ENCODE data around the gene GNG12. TPM values are rescaled to one million over a fixed set of nuclear protein-coding genes. Genes with fewer than 3 reads are reported as not detected.

Gene GNG12
- total RNA-seq, 1 experiment from 2014 or later = 14.3 TPM

DNA sequence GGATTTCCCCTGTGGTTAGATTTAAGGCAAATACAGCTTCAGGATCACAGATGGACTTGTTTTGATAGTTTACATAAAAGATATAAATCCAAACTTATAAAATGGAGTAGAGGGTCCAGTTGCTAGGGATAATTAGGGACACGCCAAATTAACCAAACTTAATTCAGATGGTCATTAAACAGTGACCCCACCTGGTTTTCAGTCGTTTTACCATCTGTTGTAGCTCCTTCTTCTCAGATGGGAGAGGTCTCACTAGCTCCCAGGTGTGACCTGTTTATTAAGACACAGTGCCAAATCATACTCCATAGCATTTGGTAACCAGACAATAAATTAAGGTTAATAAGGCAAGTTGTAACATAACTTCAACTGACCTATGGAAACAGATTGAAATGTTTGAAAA lies 156.3 kb downstream of the GNG12 start:
- Histone ChIP-seq H2BK20ac (ENCODE audit: low read depth, low read length, poor library complexity, severe bottlenecking) (no peak overlapping the region), H3K79me2 (ENCODE audit: insufficient read depth, low read length) (no peaks in the 10 kb centered on the region), H3K27ac (ENCODE audit: insufficient read length, low read depth, low read length) (no peak overlapping the region), H3K4me2 (ENCODE audit: insufficient read depth, insufficient read length, low read length) (no peak overlapping the region), H3K18ac (ENCODE audit: insufficient read length, low read depth, low read length) (no peak overlapping the region), H3K4ac (ENCODE audit: low read depth, low read length) (no peak overlapping the region), H3K23ac (ENCODE audit: insufficient read length, low read depth, low read length) (no peak overlapping the region), H2BK120ac (ENCODE audit: low read depth, low read length, poor library complexity, severe bottlenecking) (no peak overlapping the region), H4K8ac (replicated peaks; ENCODE audit: insufficient read length, low read depth, low read length) (no peak overlapping the region), H3K9me3 (ENCODE audit: control insufficient read depth, low read depth, low read length) (no peaks in the 10 kb centered on the region), H3K23me2 (ENCODE audit: insufficient read length, low read depth, low read length, poor library complexity, severe bottlenecking) (no peaks in the 10 kb centered on the region), H4K5ac (ENCODE audit: insufficient read length, low read depth, low read length) (no peak overlapping the region), H3K79me1 (ENCODE audit: insufficient read depth, low read depth, low read length, poor library complexity, severe bottlenecking) (no peaks in the 10 kb centered on the region), H3K14ac (ENCODE audit: insufficient read depth, low read length) (no peak overlapping the region), H3K4me1 (ENCODE audit: insufficient read depth, low read length) (no peaks in the 10 kb centered on the region), H3K9ac (ENCODE audit: extremely low read depth, insufficient read length, low read length) (no peak overlapping the region), H2AK5ac (ENCODE audit: insufficient read length, low read length) (no peak overlapping the region), H2AFZ (ENCODE audit: low read length) (no peak overlapping the region), H4K91ac (ENCODE audit: insufficient read length, low read depth, low read length) (no peak overlapping the region), H3K56ac (ENCODE audit: insufficient read length, low read depth, low read length) (no peak overlapping the region), H3K27me3 (ENCODE audit: insufficient read depth, low read length) (no peaks in the 10 kb centered on the region), H2BK5ac (ENCODE audit: insufficient read length, low read length) (no peak overlapping the region), H3T11ph (ENCODE audit: low read length) (no peak overlapping the region), H2BK15ac (ENCODE audit: low read depth, low read length) (no peak overlapping the region), H4K20me1 (ENCODE audit: control insufficient read depth, insufficient read depth, insufficient read length) (no peaks in the 10 kb centered on the region), H2BK12ac (ENCODE audit: insufficient read length, low read depth, low read length) (no peak overlapping the region)
- peaks cover 5% of the 10 kb centered on the region for H3K27me3 Mint-ChIP-seq (ENCODE audit: low read depth)
- no peak overlapping the region for H3K4me3 Mint-ChIP-seq
- H3K4me1 Mint-ChIP-seq = peaks cover 0 to 9% of the 10 kb centered on the region in 2 experiments; a peak in 3 of 4 replicates
- no peaks in the 10 kb centered on the region for H3K9me3 Mint-ChIP-seq
- no peaks in the 10 kb centered on the region for H3K36me3 Mint-ChIP-seq (ENCODE audit: insufficient read depth in 1 of 3, low read depth in 3 of 3)
- no peak overlapping the region for H3K27ac Mint-ChIP-seq
- no peak for DNase-seq
- no CpG with 5 or more reads among the region's 2 CpGs for WGBS (ENCODE audit: extremely low coverage, insufficient read length, low lambda C conversion rate)
- TF ChIP-seq, protein P1, sequence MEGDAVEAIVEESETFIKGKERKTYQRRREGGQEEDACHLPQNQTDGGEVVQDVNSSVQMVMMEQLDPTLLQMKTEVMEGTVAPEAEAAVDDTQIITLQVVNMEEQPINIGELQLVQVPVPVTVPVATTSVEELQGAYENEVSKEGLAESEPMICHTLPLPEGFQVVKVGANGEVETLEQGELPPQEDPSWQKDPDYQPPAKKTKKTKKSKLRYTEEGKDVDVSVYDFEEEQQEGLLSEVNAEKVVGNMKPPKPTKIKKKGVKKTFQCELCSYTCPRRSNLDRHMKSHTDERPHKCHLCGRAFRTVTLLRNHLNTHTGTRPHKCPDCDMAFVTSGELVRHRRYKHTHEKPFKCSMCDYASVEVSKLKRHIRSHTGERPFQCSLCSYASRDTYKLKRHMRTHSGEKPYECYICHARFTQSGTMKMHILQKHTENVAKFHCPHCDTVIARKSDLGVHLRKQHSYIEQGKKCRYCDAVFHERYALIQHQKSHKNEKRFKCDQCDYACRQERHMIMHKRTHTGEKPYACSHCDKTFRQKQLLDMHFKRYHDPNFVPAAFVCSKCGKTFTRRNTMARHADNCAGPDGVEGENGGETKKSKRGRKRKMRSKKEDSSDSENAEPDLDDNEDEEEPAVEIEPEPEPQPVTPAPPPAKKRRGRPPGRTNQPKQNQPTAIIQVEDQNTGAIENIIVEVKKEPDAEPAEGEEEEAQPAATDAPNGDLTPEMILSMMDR (conservative IDR thresholded peaks at IDR 0.05) = no peak

All from H9 (cell line).